Lung microvascular endothelial cell (primary cell): Measurements from ENCODE around the gene TNFAIP6. TPM values are rescaled to one million over a fixed set of nuclear protein-coding genes. Genes with fewer than 3 reads are reported as not detected.
"Not testable (repeated sequence)": the region's sequence is repeated elsewhere in the genome, so short reads cannot be mapped to it uniquely, and the experiment has no call there.

Experiments
- DNase-seq, 2 donors: peaks; one replicate each; pipeline versions ENCODE4 v3.0.0 to v3.0.0-alpha.2; 2010; ENCODE audit warnings: low read depth in 2 of 2
- total RNA-seq: library from RNA; depleted of rRNA; stranded (reverse); fragments of >200 nt; gene quantifications from 2 replicates; pipeline ENCODE4 v1.2.1, GENCODE V29; 2014

Gene TNFAIP6
- total RNA-seq, 1 donor from 2014 or later: under 0.01 TPM

GRCh38 chr2:151417650-151418049 is 60.3 kb downstream of the TNFAIP6 start:
- no peak for DNase-seq

GRCh38 chr2:151421681-151422080 is 64.3 kb downstream of the TNFAIP6 start:
- not testable (repeated sequence) for DNase-seq

GRCh38 chr2:151422917-151423439 is 65.6 kb downstream of the TNFAIP6 start:
- no peak for DNase-seq

- DNase-seq: no peak
Measured at GRCh38 chr2:151423760-151424159, 66.4 kb downstream of the TNFAIP6 start.

Other genes with a start within 250 kb of the TNFAIP6 start
- 0.60 and 1.5 TPM in 2 replicates for gene RBM43, start 95.7 kb upstream of the TNFAIP6 start, total RNA-seq
- gene NMI, start 67.9 kb upstream of the TNFAIP6 start, total RNA-seq: 8.9 and 10.3 TPM in 2 replicates
- 17.9 and 24.8 TPM in 2 replicates for gene RIF1, start 52.3 kb downstream of the TNFAIP6 start, total RNA-seq